Stimulated activated naive B cell treated with anti-CD40 and anti-IgM and Interleukin-4, amounts not matched to agents 10 μg/mL and 1 μg/mL and 100 μg/mL, for 72 hours (primary cell): Measurements from ENCODE around the gene GPATCH4.

Experiments
- ATAC-seq, 2 donors: fragments of 150-1000 bp; cut with Tn5 transposase; replicated peaks; 2 replicates each; pipeline ENCODE4 v1.10.0; 2021; ENCODE audit warnings: moderate library complexity in 1 of 2
- DNase-seq: peaks from one replicate; pipeline ENCODE4 v3.0.0; 2021
- H3K27ac Mint-ChIP-seq: one replicate; pipeline ENCODE4 v1.8.0; 2022; ENCODE audit warnings: mild to moderate bottlenecking, mixed read lengths
- H3K27me3 Mint-ChIP-seq, 2 donors: one replicate each; pipeline ENCODE4 v1.8.0; 2022; ENCODE audit warnings: mixed read lengths in 2 of 2
- H3K36me3 Mint-ChIP-seq, 2 donors: one replicate each; pipeline ENCODE4 v1.8.0; 2022; ENCODE audit warnings: mixed read lengths in 2 of 2, mild to moderate bottlenecking in 1 of 2
- H3K4me1 Mint-ChIP-seq, 2 donors: one replicate each; pipeline ENCODE4 v1.8.0; 2022; ENCODE audit warnings: mixed read lengths in 2 of 2, mild to moderate bottlenecking in 1 of 2
- H3K4me3 Mint-ChIP-seq, 2 donors: one replicate each; pipeline ENCODE4 v1.8.0; 2022; ENCODE audit warnings: mild to moderate bottlenecking in 2 of 2, mixed read lengths in 2 of 2, moderate library complexity in 1 of 2
- H3K9me3 Mint-ChIP-seq, 2 donors: one replicate each; pipeline ENCODE4 v1.8.0; 2022; ENCODE audit warnings: mixed read lengths in 2 of 2, mild to moderate bottlenecking in 1 of 2

The GPATCH4 gene

GRCh38 chr1:156601122-156601830, at the start of gene GPATCH4:
Gene GPATCH4, minus strand, starts transcription at chr1:156601479.
- H3K27ac Mint-ChIP-seq = peak within 1 kb of the TSS; percentile 99
- H3K36me3 Mint-ChIP-seq = peaks cover 17 to 31% of the 10 kb centered on the region in 2 donors
- DNase-seq = peak; percentile 71
- peak; percentile 76 to 88 for ATAC-seq
- peak within 1 kb of the TSS; percentile 90 to 99 for H3K4me3 Mint-ChIP-seq
- H3K27me3 Mint-ChIP-seq = no peaks in the 10 kb centered on the region
- H3K9me3 Mint-ChIP-seq = no peaks in the 10 kb centered on the region
- peaks cover 20 to 34% of the 10 kb centered on the region in 2 donors for H3K4me1 Mint-ChIP-seq

GRCh38 chr1:156648951-156649350, 47.7 kb upstream of the GPATCH4 start:
- DNase-seq = no peak

GRCh38 chr1:156648496-156648895, 47.2 kb upstream of the GPATCH4 start:
- no peak for ATAC-seq
- H3K36me3 Mint-ChIP-seq = no peaks in the 10 kb centered on the region
- peaks cover 77 to 91% of the 10 kb centered on the region in 2 donors for H3K27me3 Mint-ChIP-seq
- peaks cover 5 to 15% of the 10 kb centered on the region in 2 donors for H3K4me1 Mint-ChIP-seq
- H3K4me3 Mint-ChIP-seq = no peak overlapping the region
- H3K27ac Mint-ChIP-seq = no peak overlapping the region
- no peak for DNase-seq
- H3K9me3 Mint-ChIP-seq = no peaks in the 10 kb centered on the region

More at GRCh38 chr1:156648951-156649350, 47.7 kb upstream of the GPATCH4 start:
- no peaks in the 10 kb centered on the region for H3K36me3 Mint-ChIP-seq
- no peak for ATAC-seq
- peaks cover 2 to 11% of the 10 kb centered on the region in 2 donors for H3K4me1 Mint-ChIP-seq
- H3K9me3 Mint-ChIP-seq = no peaks in the 10 kb centered on the region
- peaks cover 78 to 91% of the 10 kb centered on the region in 2 donors for H3K27me3 Mint-ChIP-seq
- no peak overlapping the region for H3K4me3 Mint-ChIP-seq
- H3K27ac Mint-ChIP-seq = no peak overlapping the region

- DNase-seq (no peak), ATAC-seq (no peak)
- Mint-ChIP-seq H3K4me1 (peaks cover 9 to 22% of the 10 kb centered on the region in 2 donors), H3K27ac (no peak overlapping the region), H3K36me3 (no peaks in the 10 kb centered on the region), H3K27me3 (peaks cover 74 to 89% of the 10 kb centered on the region in 2 donors), H3K4me3 (no peak overlapping the region), H3K9me3 (no peaks in the 10 kb centered on the region)
Observed at GRCh38 chr1:156647351-156647750, 46.1 kb upstream of the GPATCH4 start.

- peaks cover 10 to 25% of the 10 kb centered on the region in 2 donors for H3K4me1 Mint-ChIP-seq
- H3K27ac Mint-ChIP-seq = no peak overlapping the region
- H3K27me3 Mint-ChIP-seq = peaks cover 73 to 88% of the 10 kb centered on the region in 2 donors
- H3K4me3 Mint-ChIP-seq = no peak overlapping the region
- DNase-seq = no peak
- no peaks in the 10 kb centered on the region for H3K9me3 Mint-ChIP-seq
- no peak for ATAC-seq
- no peaks in the 10 kb centered on the region for H3K36me3 Mint-ChIP-seq
Observed at GRCh38 chr1:156646738-156647211, 45.5 kb upstream of the GPATCH4 start.

- ATAC-seq = no peak
- H3K27ac Mint-ChIP-seq = no peak overlapping the region
- H3K27me3 Mint-ChIP-seq = peaks cover 78 to 88% of the 10 kb centered on the region in 2 donors
- peaks cover 13 to 36% of the 10 kb centered on the region in 2 donors for H3K4me1 Mint-ChIP-seq
- no peak for DNase-seq
- no peak overlapping the region for H3K4me3 Mint-ChIP-seq
- H3K36me3 Mint-ChIP-seq = no peaks in the 10 kb centered on the region
- H3K9me3 Mint-ChIP-seq = no peaks in the 10 kb centered on the region
Observed at GRCh38 chr1:156645666-156646065, 44.4 kb upstream of the GPATCH4 start.

- no peak overlapping the region for H3K27ac Mint-ChIP-seq
- no peaks in the 10 kb centered on the region for H3K36me3 Mint-ChIP-seq
- DNase-seq (no peak), ATAC-seq (no peak)
- H3K4me1 Mint-ChIP-seq = peaks cover 13 to 36% of the 10 kb centered on the region in 2 donors
- H3K4me3 Mint-ChIP-seq = no peak overlapping the region
- no peaks in the 10 kb centered on the region for H3K9me3 Mint-ChIP-seq
- H3K27me3 Mint-ChIP-seq = peaks cover 80 to 94% of the 10 kb centered on the region in 2 donors
Observed at GRCh38 chr1:156645056-156645455, 43.8 kb upstream of the GPATCH4 start.

- Mint-ChIP-seq H3K27me3 (peaks cover 83 to 96% of the 10 kb centered on the region in 2 donors), H3K36me3 (no peaks in the 10 kb centered on the region), H3K9me3 (no peaks in the 10 kb centered on the region), H3K4me3 (no peak overlapping the region), H3K4me1 (peaks cover 13 to 36% of the 10 kb centered on the region in 2 donors), H3K27ac (no peak overlapping the region)
- ATAC-seq = no peak
- no peak for DNase-seq
Observed at GRCh38 chr1:156644640-156645039, 43.4 kb upstream of the GPATCH4 start.

- H3K27ac Mint-ChIP-seq = no peak overlapping the region
- no peaks in the 10 kb centered on the region for H3K36me3 Mint-ChIP-seq
- H3K4me1 Mint-ChIP-seq = peaks cover 13 to 36% of the 10 kb centered on the region in 2 donors
- ATAC-seq (peak in 1 of 2 donors; percentile 11), DNase-seq (no peak)
- H3K4me3 Mint-ChIP-seq = no peak overlapping the region
- H3K27me3 Mint-ChIP-seq = peaks cover 83 to 96% of the 10 kb centered on the region in 2 donors
- no peaks in the 10 kb centered on the region for H3K9me3 Mint-ChIP-seq
Observed at GRCh38 chr1:156644146-156644545, 42.9 kb upstream of the GPATCH4 start.

- Mint-ChIP-seq H3K9me3 (no peaks in the 10 kb centered on the region), H3K4me3 (peak overlapping the region in 1 of 2 donors; percentile 2), H3K27me3 (peaks cover 85 to 96% of the 10 kb centered on the region in 2 donors), H3K36me3 (no peaks in the 10 kb centered on the region), H3K4me1 (peaks cover 13 to 36% of the 10 kb centered on the region in 2 donors), H3K27ac (no peak overlapping the region)
- DNase-seq = peak; percentile 41
- peak; percentile 89 to 92 for ATAC-seq
Observed at GRCh38 chr1:156643778-156644092, 42.5 kb upstream of the GPATCH4 start.

GRCh38 chr1:156643049-156643777, 41.9 kb upstream of the GPATCH4 start:
- peak; percentile 1 to 7 for ATAC-seq
- Mint-ChIP-seq H3K9me3 (no peaks in the 10 kb centered on the region), H3K4me3 (peak overlapping the region in 1 of 2 donors; percentile 2), H3K27ac (no peak overlapping the region), H3K4me1 (peaks cover 13 to 36% of the 10 kb centered on the region in 2 donors), H3K27me3 (peaks cover 85 to 96% of the 10 kb centered on the region in 2 donors), H3K36me3 (no peaks in the 10 kb centered on the region)
- no peak for DNase-seq

- H3K27ac Mint-ChIP-seq = peak overlapping the region; percentile 38
- H3K4me3 Mint-ChIP-seq = peak overlapping the region; percentile 68 to 74
- DNase-seq (no peak), ATAC-seq (peak; percentile 8 to 12)
- H3K36me3 Mint-ChIP-seq = no peaks in the 10 kb centered on the region
- H3K4me1 Mint-ChIP-seq = peaks cover 13 to 36% of the 10 kb centered on the region in 2 donors
- peaks cover 82 to 93% of the 10 kb centered on the region in 2 donors for H3K27me3 Mint-ChIP-seq
- no peaks in the 10 kb centered on the region for H3K9me3 Mint-ChIP-seq
Observed at GRCh38 chr1:156642265-156643048, 41.2 kb upstream of the GPATCH4 start.

- peak within 1 kb of the TSS; percentile 38 for H3K27ac Mint-ChIP-seq
- H3K36me3 Mint-ChIP-seq = no peaks in the 10 kb centered on the region
- DNase-seq (no peak), ATAC-seq (peak; percentile 19 to 23)
- peak within 1 kb of the TSS; percentile 68 to 74 for H3K4me3 Mint-ChIP-seq
- no peaks in the 10 kb centered on the region for H3K9me3 Mint-ChIP-seq
- peaks cover 13 to 35% of the 10 kb centered on the region in 2 donors for H3K4me1 Mint-ChIP-seq
- peaks cover 78 to 87% of the 10 kb centered on the region in 2 donors for H3K27me3 Mint-ChIP-seq
Observed at GRCh38 chr1:156641761-156642264, 40.5 kb upstream of the GPATCH4 start, which contains the start of gene BCAN. Gene BCAN, plus strand, starts transcription at chr1:156642117. Its CDS starts 3,938 bp downstream, at chr1:156646055.
